Panc1 (cell line): ENCODE data around the gene HPCAL1. TPM values are rescaled to one million over a fixed set of nuclear protein-coding genes. Genes with fewer than 3 reads are reported as not detected.
A peak's percentile ranks its signal among the peaks of the same experiment; 100 is the strongest.

ENCODE experiments used
- ATAC-seq: fragments of 200-7000 bp; cut with Tn5 transposase; 2 replicates; pipeline ENCODE4 v1.9.1; 2020; ENCODE audit warnings: mild to moderate bottlenecking, moderate library complexity
- BruUV-seq: library from RNA; stranded (reverse); fragments of 400-500 nt; replicated peaks from 2 replicates; lab custom pipeline; 2021; lab: Mats Ljungman, UMichigan
- CTCF ChIA-PET: fragments of 300-600 bp; sonication (Branson Sonifier 250); formaldehyde crosslinking; loops from one replicate; lab custom pipeline; 2022; ENCODE audit warnings: antibody characterized with exemption; lab: Charles Lee
- POLR2A ChIA-PET: fragments of 300-600 bp; sonication (Branson Sonifier 250); formaldehyde crosslinking; loops from one replicate; lab custom pipeline; 2022; ENCODE audit warnings: antibody characterized with exemption; lab: Charles Lee
- DNase-seq: peaks from one replicate; pipeline ENCODE4 v3.0.0-alpha.2; 2010; ENCODE audit warnings: low read depth, low spot score
- H3K27ac ChIP-seq: 2 replicates; pipeline ENCODE4 v1.5.1; 2011; ENCODE audit warnings: mild to moderate bottlenecking, low read length, inconsistent platforms
- H3K27me3 ChIP-seq: fragments of 200-500 bp; sonication (Bioruptor generic); 2 replicates; pipeline ENCODE4 v1.6.0; 2014; ENCODE audit warnings: low read length, inconsistent platforms; ENCODE audit not compliant: control insufficient read depth, insufficient read depth
- H3K36me3 ChIP-seq: fragments of 200-500 bp; sonication (Bioruptor generic); 2 replicates; pipeline ENCODE4 v1.5.1; 2014; ENCODE audit warnings: inconsistent platforms, mild to moderate bottlenecking, low read length, moderate library complexity; ENCODE audit not compliant: control insufficient read depth, insufficient read depth
- H3K4me1 ChIP-seq: 2 replicates; pipeline ENCODE4 v1.5.1; 2011; ENCODE audit warnings: inconsistent platforms, mild to moderate bottlenecking, low read length, moderate library complexity; ENCODE audit not compliant: control insufficient read depth, insufficient read depth
- H3K4me3 ChIP-seq, 2 experiments: 2 replicates each; pipeline ENCODE4 v1.5.1; 2011 to 2012; ENCODE audit warnings: low read depth in 2 of 2, low read length in 2 of 2, mild to moderate bottlenecking in 2 of 2, inconsistent platforms in 1 of 2, moderate library complexity in 1 of 2
- H3K9me3 ChIP-seq: fragments of 200-500 bp; sonication (Bioruptor generic); 2 replicates; pipeline ENCODE4 v1.5.1; 2014; ENCODE audit warnings: low read depth, mild to moderate bottlenecking, inconsistent platforms, low read length, moderate library complexity; ENCODE audit not compliant: control insufficient read depth, insufficient read depth
- POLR2AphosphoS5 ChIP-seq: IDR thresholded peaks from 2 replicates; pipeline ENCODE4 v1.6.1; 2012; ENCODE audit warnings: mild to moderate bottlenecking, low read depth, low read length, moderate library complexity
- SIN3A ChIP-seq: IDR thresholded peaks from 2 replicates; pipeline ENCODE4 v1.6.1; 2012; ENCODE audit warnings: low read depth, mild to moderate bottlenecking, low read length, moderate library complexity, borderline replicate concordance; ENCODE audit not compliant: insufficient read depth
- TCF7L2 ChIP-seq: IDR thresholded peaks from 2 replicates; pipeline ENCODE4 v1.6.1; 2011; ENCODE audit warnings: mild to moderate bottlenecking, low read depth, low read length, inconsistent platforms
- in situ Hi-C: cut with HindIII; loops from 2 replicates; pipeline ENCODE4 v1.10.0; 2016; ENCODE audit warnings: low sequenced_read_pairs, low pct_unique_long_range_greater_than_20kb
- intact Hi-C: fragments of 100-400 bp; cut with micrococcal nuclease; formaldehyde crosslinking; loops from one replicate; pipeline ENCODE4 v1.10.0; 2022; ENCODE audit not compliant: unreplicated experiment
- total RNA-seq: library from RNA; stranded (reverse); gene quantifications from one replicate; pipeline ENCODE4 v1.2.1, GENCODE V29; 2021; ENCODE audit not compliant: unreplicated experiment
- TF ChIP-seq, protein P1 (sequence below): fragments of 450-650 bp; IDR thresholded peaks from 2 replicates; pipeline ENCODE4 v1.5.1; 2017; ENCODE audit warnings: mild to moderate bottlenecking
- TF ChIP-seq, protein P2 (sequence below), 2 experiments: IDR thresholded peaks; 2 replicates each; pipeline ENCODE4 v1.6.1; 2011 to 2012; ENCODE audit warnings: low read depth in 2 of 2, control low read depth in 1 of 2, low read length in 1 of 2, mild to moderate bottlenecking in 1 of 2, moderate library complexity in 1 of 2; ENCODE audit not compliant: insufficient read depth in 1 of 2

The HPCAL1 gene
- total RNA-seq, 1 experiment from 2014 or later: 234 TPM

DNA sequence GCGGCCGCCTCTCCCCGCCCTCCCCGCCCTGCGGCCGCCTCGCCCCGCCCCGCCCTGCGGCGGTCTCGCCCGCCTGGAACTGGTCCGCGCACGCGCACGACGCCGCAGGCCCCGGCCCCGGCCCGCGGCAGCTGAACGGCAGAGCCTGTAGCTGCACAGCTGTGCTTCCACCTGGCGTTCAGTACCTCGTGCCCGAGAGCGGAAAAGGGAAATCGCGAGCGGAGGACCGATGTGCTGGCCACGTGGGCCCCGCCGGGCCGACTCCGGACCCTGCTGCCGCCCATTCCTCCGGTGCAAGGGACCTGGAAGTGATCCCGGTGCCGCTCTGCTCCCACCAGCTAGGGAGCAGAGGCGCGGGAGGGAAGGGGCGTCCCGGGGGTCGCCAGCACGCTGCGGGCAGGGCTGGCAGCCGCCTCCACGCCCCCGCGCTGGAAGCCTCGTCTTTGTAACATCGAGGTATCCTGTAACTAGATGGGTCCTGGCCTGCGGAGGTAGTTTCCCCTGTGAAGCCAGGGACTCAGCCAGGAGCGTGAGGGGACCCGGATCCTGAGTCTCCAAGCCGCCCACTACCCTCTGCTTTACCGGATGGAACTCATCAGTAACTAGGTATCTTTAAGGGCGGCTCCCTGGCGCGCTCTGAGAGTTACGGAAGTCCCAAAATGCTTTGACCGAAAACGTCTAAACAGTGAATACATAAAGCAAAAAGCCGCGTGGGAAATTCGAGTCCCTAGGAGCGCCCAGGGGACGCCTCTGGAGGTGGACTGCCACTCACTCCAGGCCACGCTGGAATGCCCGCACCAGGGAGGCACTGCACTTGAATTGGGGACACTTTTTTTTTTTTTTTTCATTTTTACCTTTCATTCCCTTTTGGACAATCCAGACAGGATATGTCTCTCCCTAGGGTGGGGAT is 146.1 kb downstream of the HPCAL1 start:
- ATAC-seq (peak; percentile 74), DNase-seq (no peak)
- ChIA-PET POLR2A (interaction anchor here (0.6 to 0.7 kb wide), 2 partner anchors 122 to 896 kb away, joined by 3 to 5 read pairs; partner anchors contain the start of gene ROCK2), CTCF (interaction anchor here (0.7 to 1.3 kb wide), 3 partner anchors 14 to 309 kb away, joined by 3 to 9 read pairs (median 5); no protein-coding TSS in a partner anchor)
- in situ Hi-C loops (loop anchor here (25.0 kb wide), 1 partner anchor 337 kb away; the partner anchor contains the start of gene RRM2), intact Hi-C loops (loop anchor here (5.0 kb wide), 1 partner anchor 218 kb away; no protein-coding TSS in a partner anchor)
- no peaks in the 10 kb centered on the region for H3K9me3 ChIP-seq
- TF ChIP-seq TCF7L2: no peak
- TF ChIP-seq POLR2AphosphoS5: peak; percentile 81
- TF ChIP-seq, protein P1, sequence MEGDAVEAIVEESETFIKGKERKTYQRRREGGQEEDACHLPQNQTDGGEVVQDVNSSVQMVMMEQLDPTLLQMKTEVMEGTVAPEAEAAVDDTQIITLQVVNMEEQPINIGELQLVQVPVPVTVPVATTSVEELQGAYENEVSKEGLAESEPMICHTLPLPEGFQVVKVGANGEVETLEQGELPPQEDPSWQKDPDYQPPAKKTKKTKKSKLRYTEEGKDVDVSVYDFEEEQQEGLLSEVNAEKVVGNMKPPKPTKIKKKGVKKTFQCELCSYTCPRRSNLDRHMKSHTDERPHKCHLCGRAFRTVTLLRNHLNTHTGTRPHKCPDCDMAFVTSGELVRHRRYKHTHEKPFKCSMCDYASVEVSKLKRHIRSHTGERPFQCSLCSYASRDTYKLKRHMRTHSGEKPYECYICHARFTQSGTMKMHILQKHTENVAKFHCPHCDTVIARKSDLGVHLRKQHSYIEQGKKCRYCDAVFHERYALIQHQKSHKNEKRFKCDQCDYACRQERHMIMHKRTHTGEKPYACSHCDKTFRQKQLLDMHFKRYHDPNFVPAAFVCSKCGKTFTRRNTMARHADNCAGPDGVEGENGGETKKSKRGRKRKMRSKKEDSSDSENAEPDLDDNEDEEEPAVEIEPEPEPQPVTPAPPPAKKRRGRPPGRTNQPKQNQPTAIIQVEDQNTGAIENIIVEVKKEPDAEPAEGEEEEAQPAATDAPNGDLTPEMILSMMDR: no peak
- TF ChIP-seq SIN3A: no peak
- TF ChIP-seq, protein P2, sequence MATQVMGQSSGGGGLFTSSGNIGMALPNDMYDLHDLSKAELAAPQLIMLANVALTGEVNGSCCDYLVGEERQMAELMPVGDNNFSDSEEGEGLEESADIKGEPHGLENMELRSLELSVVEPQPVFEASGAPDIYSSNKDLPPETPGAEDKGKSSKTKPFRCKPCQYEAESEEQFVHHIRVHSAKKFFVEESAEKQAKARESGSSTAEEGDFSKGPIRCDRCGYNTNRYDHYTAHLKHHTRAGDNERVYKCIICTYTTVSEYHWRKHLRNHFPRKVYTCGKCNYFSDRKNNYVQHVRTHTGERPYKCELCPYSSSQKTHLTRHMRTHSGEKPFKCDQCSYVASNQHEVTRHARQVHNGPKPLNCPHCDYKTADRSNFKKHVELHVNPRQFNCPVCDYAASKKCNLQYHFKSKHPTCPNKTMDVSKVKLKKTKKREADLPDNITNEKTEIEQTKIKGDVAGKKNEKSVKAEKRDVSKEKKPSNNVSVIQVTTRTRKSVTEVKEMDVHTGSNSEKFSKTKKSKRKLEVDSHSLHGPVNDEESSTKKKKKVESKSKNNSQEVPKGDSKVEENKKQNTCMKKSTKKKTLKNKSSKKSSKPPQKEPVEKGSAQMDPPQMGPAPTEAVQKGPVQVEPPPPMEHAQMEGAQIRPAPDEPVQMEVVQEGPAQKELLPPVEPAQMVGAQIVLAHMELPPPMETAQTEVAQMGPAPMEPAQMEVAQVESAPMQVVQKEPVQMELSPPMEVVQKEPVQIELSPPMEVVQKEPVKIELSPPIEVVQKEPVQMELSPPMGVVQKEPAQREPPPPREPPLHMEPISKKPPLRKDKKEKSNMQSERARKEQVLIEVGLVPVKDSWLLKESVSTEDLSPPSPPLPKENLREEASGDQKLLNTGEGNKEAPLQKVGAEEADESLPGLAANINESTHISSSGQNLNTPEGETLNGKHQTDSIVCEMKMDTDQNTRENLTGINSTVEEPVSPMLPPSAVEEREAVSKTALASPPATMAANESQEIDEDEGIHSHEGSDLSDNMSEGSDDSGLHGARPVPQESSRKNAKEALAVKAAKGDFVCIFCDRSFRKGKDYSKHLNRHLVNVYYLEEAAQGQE (IDR thresholded peaks at IDR 0.05; ENCODE audit: insufficient read depth in 1 of 2, low read depth in 2 of 2, low read length in 1 of 2): no peak
- BruUV-seq: TSS peak; percentile 91
- peak overlapping the region; percentile 79 to 85 for H3K4me3 ChIP-seq
- H3K4me1 ChIP-seq: peaks cover 33% of the 10 kb centered on the region
- peak overlapping the region; percentile 95 for H3K27ac ChIP-seq
- no peaks in the 10 kb centered on the region for H3K27me3 ChIP-seq
- H3K36me3 ChIP-seq: peaks cover 16% of the 10 kb centered on the region

DNA sequence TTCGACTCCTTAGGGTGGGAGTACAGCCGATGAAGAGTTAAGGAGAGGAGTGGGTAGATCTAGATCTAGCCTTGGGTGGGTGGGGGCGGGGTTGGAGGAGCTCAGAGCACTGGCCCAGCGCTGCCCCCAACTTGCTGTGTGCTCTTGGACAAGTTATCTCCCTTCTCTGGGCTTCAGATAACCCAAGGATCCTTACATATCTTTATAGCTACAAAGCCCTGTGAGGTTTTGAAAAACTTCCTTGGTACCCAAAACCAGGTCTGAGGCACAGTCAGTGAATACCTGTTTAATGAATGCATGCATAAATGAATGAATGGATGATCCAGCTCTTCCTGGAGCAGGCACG is 146.8 kb downstream of the HPCAL1 start:
- in situ Hi-C loops (loop anchor here (25.0 kb wide), 1 partner anchor 337 kb away; the partner anchor contains the start of gene RRM2), intact Hi-C loops (loop anchor here (5.0 kb wide), 1 partner anchor 218 kb away; no protein-coding TSS in a partner anchor)
- no TSS peak for BruUV-seq

More for the DNA sequence above, 146.8 kb downstream of the HPCAL1 start:
- Histone ChIP-seq H3K27me3 (no peaks in the 10 kb centered on the region), H3K4me3 (peak overlapping the region; percentile 79 to 85), H3K27ac (peak overlapping the region; percentile 95), H3K9me3 (no peaks in the 10 kb centered on the region), H3K4me1 (peaks cover 33% of the 10 kb centered on the region), H3K36me3 (peaks cover 10% of the 10 kb centered on the region)
- ChIA-PET POLR2A (no interaction called here), CTCF (interaction anchor here (0.7 to 1.3 kb wide), 2 partner anchors 14 to 310 kb away, joined by 3 to 9 read pairs; no protein-coding TSS in a partner anchor)
- ATAC-seq: no peak
- DNase-seq: no peak
- TF ChIP-seq, protein P1: no peak
- TF ChIP-seq SIN3A (no peak), POLR2AphosphoS5 (no peak; the same call in 1 of the 2 replicates), TCF7L2 (no peak)
- TF ChIP-seq, protein P2 (IDR thresholded peaks at IDR 0.05; ENCODE audit: insufficient read depth in 1 of 2, low read depth in 2 of 2, low read length in 1 of 2): no peak
